ENCODE measurements around the gene TACR2.

TACR2 gene

GRCh38 chr10:69391158-69391557 lies 25.6 kb downstream of the TACR2 start:
- H3K27me3 ChIP-seq (ENCODE audit: low read depth, low read length) = no peaks in the 10 kb centered on the region
- no peak overlapping the region for H3K4me3 ChIP-seq (ENCODE audit: low read length)
- H3K9ac ChIP-seq (ENCODE audit: low read length) = no peak overlapping the region
- H3K36me3 ChIP-seq (replicated peaks; ENCODE audit: low read depth, low read length) = no peaks in the 10 kb centered on the region
- TF ChIP-seq EZH2phosphoT487 (IDR thresholded peaks at IDR 0.05; ENCODE audit: low read depth) = no peak
- no peak for TF ChIP-seq CTCF (IDR thresholded peaks at IDR 0.05; ENCODE audit: low read depth, low read length)
- no peak overlapping the region for H3K4me2 ChIP-seq (ENCODE audit: low read length)
- H3K4me1 ChIP-seq (ENCODE audit: low read length) = no peaks in the 10 kb centered on the region
- no peaks in the 10 kb centered on the region for H4K20me1 ChIP-seq (ENCODE audit: insufficient read depth, low read length)
- no peak overlapping the region for H3K27ac ChIP-seq (ENCODE audit: low read length)
- no peaks in the 10 kb centered on the region for H3K9me3 ChIP-seq (ENCODE audit: insufficient read depth, low read length)
- H3K79me2 ChIP-seq (ENCODE audit: low read length) = no peaks in the 10 kb centered on the region
- H2AFZ ChIP-seq (ENCODE audit: low read depth, low read length) = no peak overlapping the region

GRCh38 chr10:69389827-69390490 lies 26.8 kb downstream of the TACR2 start:
- H3K4me2 ChIP-seq (ENCODE audit: low read length) = no peak overlapping the region
- no peaks in the 10 kb centered on the region for H3K79me2 ChIP-seq (ENCODE audit: low read length)
- no peaks in the 10 kb centered on the region for H3K4me1 ChIP-seq (ENCODE audit: low read length)
- no peak overlapping the region for H3K27ac ChIP-seq (ENCODE audit: low read length)
- H3K27me3 ChIP-seq (ENCODE audit: low read depth, low read length) = no peaks in the 10 kb centered on the region
- no peak for TF ChIP-seq EZH2phosphoT487 (IDR thresholded peaks at IDR 0.05; ENCODE audit: low read depth)
- TF ChIP-seq CTCF (IDR thresholded peaks at IDR 0.05; ENCODE audit: low read depth, low read length) = no peak
- no peaks in the 10 kb centered on the region for H3K36me3 ChIP-seq (replicated peaks; ENCODE audit: low read depth, low read length)
- no peak overlapping the region for H3K9ac ChIP-seq (ENCODE audit: low read length)
- no peak overlapping the region for H3K4me3 ChIP-seq (ENCODE audit: low read length)
- H2AFZ ChIP-seq (ENCODE audit: low read depth, low read length) = no peak overlapping the region
- no peaks in the 10 kb centered on the region for H3K9me3 ChIP-seq (ENCODE audit: insufficient read depth, low read length)
- H4K20me1 ChIP-seq (ENCODE audit: insufficient read depth, low read length) = no peaks in the 10 kb centered on the region

DNA sequence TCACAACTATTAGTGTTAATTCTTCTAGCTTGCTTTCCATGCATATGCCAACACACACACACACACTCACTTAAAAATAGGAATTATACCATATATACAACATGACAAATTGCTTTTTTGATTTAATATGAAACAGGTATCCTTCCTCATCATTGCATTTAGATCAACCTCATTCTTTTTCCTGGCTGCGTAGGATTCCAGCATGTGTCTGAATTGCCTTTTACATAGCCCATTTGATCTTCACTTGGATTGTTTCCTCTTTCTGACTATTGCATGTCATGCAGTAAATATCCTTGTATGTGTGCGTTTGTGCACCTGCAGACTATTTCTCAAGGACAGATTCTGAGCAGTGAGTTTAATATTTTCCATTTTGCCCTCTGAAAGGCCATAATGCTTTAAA lies 28.2 kb downstream of the TACR2 start:
- H3K4me1 ChIP-seq (ENCODE audit: low read length) = no peaks in the 10 kb centered on the region
- H3K27ac ChIP-seq (ENCODE audit: low read length) = no peak overlapping the region
- H3K36me3 ChIP-seq (replicated peaks; ENCODE audit: low read depth, low read length) = no peaks in the 10 kb centered on the region
- H4K20me1 ChIP-seq (ENCODE audit: insufficient read depth, low read length) = no peaks in the 10 kb centered on the region
- H2AFZ ChIP-seq (ENCODE audit: low read depth, low read length) = no peak overlapping the region
- no peaks in the 10 kb centered on the region for H3K27me3 ChIP-seq (ENCODE audit: low read depth, low read length)
- H3K79me2 ChIP-seq (ENCODE audit: low read length) = no peaks in the 10 kb centered on the region
- no peak overlapping the region for H3K4me3 ChIP-seq (ENCODE audit: low read length)
- no peak overlapping the region for H3K4me2 ChIP-seq (ENCODE audit: low read length)
- no peaks in the 10 kb centered on the region for H3K9me3 ChIP-seq (ENCODE audit: insufficient read depth, low read length)
- H3K9ac ChIP-seq (ENCODE audit: low read length) = no peak overlapping the region
- TF ChIP-seq EZH2phosphoT487 (IDR thresholded peaks at IDR 0.05; ENCODE audit: low read depth) (no peak), CTCF (IDR thresholded peaks at IDR 0.05; ENCODE audit: low read depth, low read length) (no peak)

GRCh38 chr10:69387500-69387899 lies 29.2 kb downstream of the TACR2 start:
- TF ChIP-seq EZH2phosphoT487 (IDR thresholded peaks at IDR 0.05; ENCODE audit: low read depth) (no peak), CTCF (IDR thresholded peaks at IDR 0.05; ENCODE audit: low read depth, low read length) (no peak)
- Histone ChIP-seq H3K4me2 (ENCODE audit: low read length) (no peak overlapping the region), H3K9ac (ENCODE audit: low read length) (no peak overlapping the region), H3K27ac (ENCODE audit: low read length) (no peak overlapping the region), H3K36me3 (replicated peaks; ENCODE audit: low read depth, low read length) (no peaks in the 10 kb centered on the region), H4K20me1 (ENCODE audit: insufficient read depth, low read length) (no peaks in the 10 kb centered on the region), H3K27me3 (ENCODE audit: low read depth, low read length) (no peaks in the 10 kb centered on the region), H3K4me1 (ENCODE audit: low read length) (no peaks in the 10 kb centered on the region), H3K79me2 (ENCODE audit: low read length) (no peaks in the 10 kb centered on the region), H2AFZ (ENCODE audit: low read depth, low read length) (no peak overlapping the region), H3K9me3 (ENCODE audit: insufficient read depth, low read length) (no peaks in the 10 kb centered on the region), H3K4me3 (ENCODE audit: low read length) (no peak overlapping the region)
